Subcutaneous adipose tissue (tissue), 4 donors: ENCODE data around the gene TOR1AIP2. TPM values are rescaled to one million over a fixed set of nuclear protein-coding genes. Genes with fewer than 3 reads are reported as not detected.

Experiments
- total RNA-seq, 4 donors: library from RNA; depleted of rRNA; stranded (reverse); fragments of >200 nt; gene quantifications; one replicate each; pipeline ENCODE4 v1.1.0, GENCODE V29; 2016
- TF ChIP-seq, protein P1 (sequence below): fragments of 450-650 bp; IDR thresholded peaks from one replicate; pipeline ENCODE4 v1.5.1; 2016; ENCODE audit warnings: low read depth, mild to moderate bottlenecking, control low read depth, antibody characterized with exemption, moderate library complexity

TOR1AIP2 gene
- total RNA-seq, 4 donors from 2014 or later = 57.7 to 80.9 (median 63.4) TPM

DNA sequence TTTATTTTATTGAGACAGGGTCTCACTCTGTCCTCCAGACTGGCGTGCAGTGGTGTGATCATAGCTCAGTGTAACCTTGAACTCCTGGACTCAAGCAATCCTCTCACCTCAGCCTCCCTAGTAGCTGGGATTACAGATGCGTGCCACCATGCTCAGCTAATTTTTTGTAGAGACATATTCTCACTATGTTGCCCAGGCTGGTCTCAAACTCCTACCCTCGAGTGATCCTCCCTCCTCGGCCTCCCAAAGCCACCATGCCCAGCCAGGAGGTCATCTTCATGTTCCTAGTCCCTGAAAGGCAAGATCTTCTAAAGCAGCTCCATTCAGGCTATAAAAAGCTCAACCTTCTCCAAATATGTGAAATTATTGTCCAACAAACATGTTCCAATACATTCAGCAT lies 53.9 kb downstream of the TOR1AIP2 start:
- TF ChIP-seq, protein P1, sequence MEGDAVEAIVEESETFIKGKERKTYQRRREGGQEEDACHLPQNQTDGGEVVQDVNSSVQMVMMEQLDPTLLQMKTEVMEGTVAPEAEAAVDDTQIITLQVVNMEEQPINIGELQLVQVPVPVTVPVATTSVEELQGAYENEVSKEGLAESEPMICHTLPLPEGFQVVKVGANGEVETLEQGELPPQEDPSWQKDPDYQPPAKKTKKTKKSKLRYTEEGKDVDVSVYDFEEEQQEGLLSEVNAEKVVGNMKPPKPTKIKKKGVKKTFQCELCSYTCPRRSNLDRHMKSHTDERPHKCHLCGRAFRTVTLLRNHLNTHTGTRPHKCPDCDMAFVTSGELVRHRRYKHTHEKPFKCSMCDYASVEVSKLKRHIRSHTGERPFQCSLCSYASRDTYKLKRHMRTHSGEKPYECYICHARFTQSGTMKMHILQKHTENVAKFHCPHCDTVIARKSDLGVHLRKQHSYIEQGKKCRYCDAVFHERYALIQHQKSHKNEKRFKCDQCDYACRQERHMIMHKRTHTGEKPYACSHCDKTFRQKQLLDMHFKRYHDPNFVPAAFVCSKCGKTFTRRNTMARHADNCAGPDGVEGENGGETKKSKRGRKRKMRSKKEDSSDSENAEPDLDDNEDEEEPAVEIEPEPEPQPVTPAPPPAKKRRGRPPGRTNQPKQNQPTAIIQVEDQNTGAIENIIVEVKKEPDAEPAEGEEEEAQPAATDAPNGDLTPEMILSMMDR = no peak

DNA sequence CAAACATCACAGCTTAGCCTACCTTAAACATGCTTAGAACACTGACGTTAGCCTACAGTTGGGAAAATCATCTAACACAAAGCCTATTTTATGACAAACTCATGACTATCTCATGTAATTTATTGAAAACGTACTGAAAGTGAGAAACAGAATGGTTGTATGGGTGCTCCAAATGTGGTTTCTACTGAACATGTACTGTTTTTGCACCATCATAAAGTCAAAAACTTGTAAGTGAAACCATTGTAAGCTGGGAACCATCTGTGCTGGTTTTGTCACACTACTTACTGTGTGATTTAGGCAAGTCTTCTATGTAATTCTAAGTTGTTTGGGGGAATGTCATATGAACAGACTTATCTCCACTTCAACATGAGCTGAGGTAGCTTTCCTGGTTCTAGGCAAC lies 55.5 kb downstream of the TOR1AIP2 start:
- TF ChIP-seq, protein P1 = no peak

DNA sequence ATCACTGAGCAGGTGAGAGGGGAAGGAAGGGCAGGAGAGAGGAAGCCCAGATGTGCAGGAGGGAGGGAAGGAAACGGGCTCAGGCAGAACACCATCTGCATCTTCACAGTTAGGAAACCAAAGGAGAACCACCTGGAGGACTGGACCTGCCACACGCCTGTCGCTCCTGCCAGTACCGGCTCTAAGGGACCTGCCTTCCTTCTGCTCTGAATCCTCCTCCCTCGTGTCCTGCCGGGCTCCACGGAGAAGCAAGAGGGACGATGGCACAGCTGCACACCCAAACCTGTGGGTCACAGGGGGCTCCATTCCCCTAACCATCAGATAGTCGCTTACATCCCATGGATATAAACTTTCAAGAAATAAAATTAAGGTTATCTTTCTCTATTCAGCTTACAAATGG lies 56.1 kb downstream of the TOR1AIP2 start:
- TF ChIP-seq, protein P1 = no peak

DNA sequence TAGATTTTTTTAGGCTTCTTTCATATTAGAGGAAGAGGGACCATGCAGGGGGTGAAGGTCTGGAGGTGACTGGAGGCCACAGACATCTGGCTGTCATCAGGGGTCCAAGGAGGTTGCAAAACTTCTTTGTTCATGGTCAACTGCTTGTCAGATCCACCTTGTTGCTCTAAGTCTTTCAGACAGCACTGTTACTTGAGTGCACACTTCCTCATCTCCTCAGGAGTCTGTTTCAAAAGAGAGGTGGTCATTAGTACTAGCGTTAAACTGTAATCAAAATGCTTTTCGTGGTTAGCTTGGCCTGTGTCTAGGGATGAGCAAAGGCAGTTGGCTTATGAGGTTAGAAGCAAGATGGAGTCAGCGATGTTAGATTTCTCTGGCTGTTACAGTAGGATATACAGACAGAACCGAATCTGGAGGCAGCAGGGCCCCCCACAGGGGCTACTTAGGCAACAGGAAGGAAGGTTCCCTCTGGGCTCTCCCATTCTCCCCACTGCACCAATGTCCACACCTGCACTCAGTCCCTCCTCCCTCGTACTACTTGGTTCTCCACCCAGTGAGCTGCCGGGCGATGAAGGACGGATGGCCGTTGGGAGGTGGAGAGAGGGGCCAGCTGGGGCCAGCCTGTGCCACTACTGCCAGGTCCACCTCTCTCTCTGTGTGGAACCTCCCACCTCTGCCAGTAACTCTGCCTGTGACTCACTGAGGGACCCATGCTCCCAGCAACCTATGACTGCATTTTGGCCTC lies 57.2 kb downstream of the TOR1AIP2 start:
- TF ChIP-seq, protein P1 = no peak

DNA sequence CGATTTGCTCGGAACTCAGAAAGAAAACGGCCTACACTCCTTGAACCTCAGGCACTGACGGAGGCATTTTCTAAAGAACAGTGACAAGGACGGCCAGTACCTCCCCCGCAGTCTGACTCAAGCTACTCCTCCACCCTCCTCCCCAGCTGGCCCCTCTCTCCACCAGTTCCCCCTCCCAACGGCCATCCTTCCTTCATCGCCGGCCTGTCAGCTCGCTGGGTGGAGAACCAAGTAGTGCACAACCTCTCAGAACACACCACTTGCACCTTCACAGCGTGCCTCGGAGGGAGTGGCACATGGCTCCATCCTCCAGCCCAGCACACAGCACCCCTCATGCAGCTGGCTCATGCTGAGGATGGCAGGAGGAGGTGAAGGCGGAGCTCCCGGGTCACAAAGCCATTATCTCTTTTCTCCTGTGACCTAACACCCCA lies 58.8 kb downstream of the TOR1AIP2 start:
- TF ChIP-seq, protein P1 = no peak

DNA sequence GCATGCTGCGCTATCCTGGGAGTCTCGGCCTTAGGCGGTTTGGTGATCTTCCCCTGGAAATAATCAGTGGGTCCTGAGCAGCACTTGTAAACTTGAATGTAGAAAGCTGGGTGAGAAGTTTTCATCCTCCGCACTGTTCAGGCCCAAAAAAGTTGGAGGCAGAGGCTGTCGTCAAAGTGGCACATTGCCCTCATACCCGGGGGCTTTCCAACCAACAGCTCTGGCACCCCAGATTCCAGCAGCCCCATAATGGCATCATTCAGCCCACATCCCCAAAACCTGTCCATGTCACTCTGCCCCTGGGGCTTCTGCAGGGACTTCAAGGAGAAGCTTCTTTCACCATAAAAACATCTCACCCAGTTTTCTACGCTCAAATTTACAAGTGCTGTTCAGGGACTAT lies 59.3 kb downstream of the TOR1AIP2 start:
- TF ChIP-seq, protein P1 = no peak

DNA sequence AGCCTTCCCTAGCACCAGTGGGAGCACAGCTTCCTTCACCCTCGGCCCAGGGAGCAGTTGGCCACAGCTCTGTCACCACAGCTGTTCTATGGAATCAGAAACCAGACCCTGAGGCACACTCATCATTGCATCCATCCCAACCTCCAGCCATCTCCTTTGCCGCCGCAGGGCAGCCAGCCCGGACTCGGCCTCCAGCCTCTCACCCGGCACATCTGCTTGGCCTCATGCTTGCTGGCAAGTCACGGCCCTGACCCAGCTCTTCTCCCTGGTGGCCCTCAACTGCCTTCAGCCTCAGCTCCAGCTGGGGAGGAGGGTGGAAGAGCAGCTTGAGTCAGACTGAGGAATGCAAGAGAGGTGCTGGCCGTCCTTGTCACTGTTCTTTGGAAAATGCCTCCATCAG lies 59.8 kb downstream of the TOR1AIP2 start:
- TF ChIP-seq, protein P1 = no peak
